ENCODE results near the gene S100P.
A peak's percentile ranks its signal among the peaks of the same experiment; 100 is the strongest.

Gene S100P

GRCh38 chr4:6673660-6674499 is 19.8 kb upstream of the S100P start:
- DNase-seq: peak; percentile 95

- DNase-seq: peak; percentile 84
Measured at GRCh38 chr4:6674500-6675149, 19.1 kb upstream of the S100P start.

GRCh38 chr4:6676722-6677558 is 16.7 kb upstream of the S100P start:
- no peak for DNase-seq

- DNase-seq: no peak
Measured at GRCh38 chr4:6680372-6681034, 13.2 kb upstream of the S100P start.

GRCh38 chr4:6681191-6681590 is 12.5 kb upstream of the S100P start:
- no peak for DNase-seq

GRCh38 chr4:6682862-6683590 is 10.7 kb upstream of the S100P start:
- DNase-seq: no peak

- no peak for DNase-seq
Measured at GRCh38 chr4:6684656-6685055, 9.0 kb upstream of the S100P start.

- no peak for DNase-seq
Measured at GRCh38 chr4:6686104-6686787, 7.4 kb upstream of the S100P start.

- DNase-seq: no peak
Measured at GRCh38 chr4:6687947-6688878, 5.5 kb upstream of the S100P start.

GRCh38 chr4:6688879-6689505 is 4.7 kb upstream of the S100P start:
- DNase-seq: peak; percentile 66

- no peak for DNase-seq
Measured at GRCh38 chr4:6689506-6689960, 4.1 kb upstream of the S100P start.

GRCh38 chr4:6692379-6692778 is 1.3 kb upstream of the S100P start:
- no peak for DNase-seq

GRCh38 chr4:6692806-6693205 is 872 bp upstream of the S100P start:
- DNase-seq: no peak

GRCh38 chr4:6694177-6694901 is 661 bp downstream of the S100P start:
- peak; percentile 45 for DNase-seq

GRCh38 chr4:6695660-6696610 is 2.3 kb downstream of the S100P start:
- DNase-seq: peak; percentile 74

- DNase-seq: no peak
Measured at GRCh38 chr4:6696611-6697010, 2.9 kb downstream of the S100P start.

GRCh38 chr4:6697131-6697530 is 3.5 kb downstream of the S100P start:
- no peak for DNase-seq

- DNase-seq: no peak
Measured at GRCh38 chr4:6699388-6699787, 5.7 kb downstream of the S100P start.

Data from CD4-positive, alpha-beta T cell treated with Interleukin-21 for 1 hour (primary cell).